ENCODE results near the gene OR10V1. TPM values are rescaled to one million over a fixed set of nuclear protein-coding genes. Genes with fewer than 3 reads are reported as not detected.

OR10V1 gene
- total RNA-seq, 1 donor from 2014 or later, result not detected

GRCh38 chr11:59669611-59670009 is 44.0 kb downstream of the OR10V1 start:
- intact Hi-C loops (cut with micrococcal nuclease), result loop anchor here (1.0 to 10.0 kb wide), 5 partner anchors 53 to 495 kb away; partner anchors contain the start of genes DTX4, MRPL16 and STX3

GRCh38 chr11:59668950-59669610 is 44.6 kb downstream of the OR10V1 start, which contains the start of gene PATL1:
Gene PATL1, minus strand, starts transcription at chr11:59669037. Its CDS starts 142 bp downstream, at chr11:59668895.
- intact Hi-C loops (cut with micrococcal nuclease), result loop anchor here (1.0 to 10.0 kb wide), 5 partner anchors 53 to 494 kb away; partner anchors contain the start of genes DTX4, MRPL16 and STX3

- intact Hi-C loops (cut with micrococcal nuclease), result loop anchor here (10.0 kb wide), 1 partner anchor 494 kb away; the partner anchor contains the start of gene DTX4
These were observed 45.3 kb downstream of the OR10V1 start for GRCh38 chr11:59668188-59668949.

- intact Hi-C loops (cut with micrococcal nuclease), result loop anchor here (10.0 kb wide), 1 partner anchor 493 kb away; the partner anchor contains the start of gene DTX4
These were observed 45.8 kb downstream of the OR10V1 start for GRCh38 chr11:59667812-59668187.

GRCh38 chr11:59666969-59667368 is 46.7 kb downstream of the OR10V1 start:
- intact Hi-C loops (cut with micrococcal nuclease), result loop anchor here (10.0 kb wide), 1 partner anchor 492 kb away; the partner anchor contains the start of gene DTX4

Other genes starting within 250 kb of the OR10V1 start
- not detected in 2 replicates for gene OR4D10, start 240.5 kb downstream of the OR10V1 start, total RNA-seq
- not detected in 2 replicates for gene OR4D11, start 210.3 kb downstream of the OR10V1 start, total RNA-seq
- gene OR4D9, start 202.3 kb downstream of the OR10V1 start, total RNA-seq, result not detected in 2 replicates
- 40.3 and 42.3 TPM in 2 replicates for gene OSBP, start 98.1 kb downstream of the OR10V1 start, total RNA-seq
- gene PATL1, start 44.8 kb downstream of the OR10V1 start, total RNA-seq, result 51.3 and 51.5 TPM in 2 replicates
- 40.3 and 41.0 TPM in 2 replicates for gene STX3, start 41.5 kb upstream of the OR10V1 start, total RNA-seq
- 81.3 and 81.8 TPM in 2 replicates for gene MRPL16, start 96.9 kb upstream of the OR10V1 start, total RNA-seq
- not detected in 2 replicates for gene CBLIF, start 131.7 kb upstream of the OR10V1 start, total RNA-seq
- not detected in 2 replicates for gene TCN1, start 152.6 kb upstream of the OR10V1 start, total RNA-seq
- not detected in 2 replicates for gene OOSP3, start 164.9 kb upstream of the OR10V1 start, total RNA-seq
- gene OOSP1, start 224.6 kb upstream of the OR10V1 start, total RNA-seq, result not detected in 2 replicates

Measured in T-helper 2 cell treated with Interferon-gamma antibody and Interleukin-4, amounts not matched to agents 100 ng/mL and 5 ng/mL, for 36 hours (primary cell).